ENCODE measurements around the gene TRIM25. TPM values are rescaled to one million over a fixed set of nuclear protein-coding genes. Genes with fewer than 3 reads are reported as not detected.
A peak's percentile ranks its signal among the peaks of the same experiment; 100 is the strongest.

The TRIM25 gene
- total RNA-seq, 1 donor from 2014 or later = 25.6 TPM

DNA sequence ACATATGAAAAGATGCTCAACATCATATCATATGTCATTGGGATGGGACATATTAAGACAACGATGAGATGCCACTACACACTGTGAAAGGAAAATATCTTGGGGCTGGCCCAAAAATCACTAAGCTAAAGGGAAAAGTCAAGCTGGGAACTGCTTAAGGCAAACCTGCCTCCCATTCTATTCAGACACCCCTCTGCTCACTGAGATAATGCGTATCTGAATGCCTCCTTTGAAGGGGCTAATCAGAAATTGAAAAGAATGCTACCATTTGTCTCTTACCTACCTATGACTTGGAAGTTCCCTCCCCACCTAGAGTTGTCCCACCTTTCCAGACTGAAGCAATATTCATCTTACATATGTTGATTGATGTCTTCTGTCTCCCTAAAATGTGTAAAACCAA is 11.2 kb upstream of the TRIM25 start:
- no peaks in the 10 kb centered on the region for H3K27me3 Mint-ChIP-seq (ENCODE audit: low read depth)
- no peaks in the 10 kb centered on the region for H3K4me1 Mint-ChIP-seq
- peaks cover 6% of the 10 kb centered on the region for H3K36me3 Mint-ChIP-seq (ENCODE audit: low read depth)
- no peak for DNase-seq (ENCODE audit: low read depth, low spot score)
- TF ChIP-seq, protein P1, sequence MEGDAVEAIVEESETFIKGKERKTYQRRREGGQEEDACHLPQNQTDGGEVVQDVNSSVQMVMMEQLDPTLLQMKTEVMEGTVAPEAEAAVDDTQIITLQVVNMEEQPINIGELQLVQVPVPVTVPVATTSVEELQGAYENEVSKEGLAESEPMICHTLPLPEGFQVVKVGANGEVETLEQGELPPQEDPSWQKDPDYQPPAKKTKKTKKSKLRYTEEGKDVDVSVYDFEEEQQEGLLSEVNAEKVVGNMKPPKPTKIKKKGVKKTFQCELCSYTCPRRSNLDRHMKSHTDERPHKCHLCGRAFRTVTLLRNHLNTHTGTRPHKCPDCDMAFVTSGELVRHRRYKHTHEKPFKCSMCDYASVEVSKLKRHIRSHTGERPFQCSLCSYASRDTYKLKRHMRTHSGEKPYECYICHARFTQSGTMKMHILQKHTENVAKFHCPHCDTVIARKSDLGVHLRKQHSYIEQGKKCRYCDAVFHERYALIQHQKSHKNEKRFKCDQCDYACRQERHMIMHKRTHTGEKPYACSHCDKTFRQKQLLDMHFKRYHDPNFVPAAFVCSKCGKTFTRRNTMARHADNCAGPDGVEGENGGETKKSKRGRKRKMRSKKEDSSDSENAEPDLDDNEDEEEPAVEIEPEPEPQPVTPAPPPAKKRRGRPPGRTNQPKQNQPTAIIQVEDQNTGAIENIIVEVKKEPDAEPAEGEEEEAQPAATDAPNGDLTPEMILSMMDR (conservative IDR thresholded peaks at IDR 0.05) = no peak
- no peak overlapping the region for H3K4me3 Mint-ChIP-seq
- no peak overlapping the region for H3K27ac Mint-ChIP-seq (ENCODE audit: unreplicated experiment)
- peaks cover 14% of the 10 kb centered on the region for H3K9me3 Mint-ChIP-seq

DNA sequence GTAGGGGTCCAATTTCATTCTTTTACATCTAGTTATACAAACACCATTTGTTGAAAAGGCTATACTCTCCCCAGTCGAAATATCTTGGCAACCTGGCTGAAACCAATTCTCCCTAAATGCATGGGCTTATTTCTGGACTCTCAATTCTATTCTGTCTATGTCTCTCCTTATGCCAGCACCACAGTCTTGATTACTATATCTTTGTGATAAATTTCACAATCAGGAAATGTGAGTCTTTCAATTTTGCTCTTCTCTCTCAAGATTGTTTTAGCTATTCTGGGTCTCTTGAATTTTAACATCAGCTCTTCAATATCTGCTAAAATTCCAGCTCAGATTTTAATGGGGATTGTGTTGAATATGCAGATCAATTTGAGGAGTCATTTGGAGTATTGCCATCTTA is 5.9 kb upstream of the TRIM25 start:
- Mint-ChIP-seq H3K4me1 (peaks cover 7% of the 10 kb centered on the region), H3K9me3 (peaks cover 19% of the 10 kb centered on the region), H3K27me3 (ENCODE audit: low read depth) (peaks cover 2% of the 10 kb centered on the region), H3K27ac (ENCODE audit: unreplicated experiment) (no peak overlapping the region), H3K4me3 (no peak overlapping the region), H3K36me3 (ENCODE audit: low read depth) (peaks cover 8% of the 10 kb centered on the region)
- TF ChIP-seq, protein P1 (conservative IDR thresholded peaks at IDR 0.05) = no peak
- DNase-seq (ENCODE audit: low read depth, low spot score) = no peak

DNA sequence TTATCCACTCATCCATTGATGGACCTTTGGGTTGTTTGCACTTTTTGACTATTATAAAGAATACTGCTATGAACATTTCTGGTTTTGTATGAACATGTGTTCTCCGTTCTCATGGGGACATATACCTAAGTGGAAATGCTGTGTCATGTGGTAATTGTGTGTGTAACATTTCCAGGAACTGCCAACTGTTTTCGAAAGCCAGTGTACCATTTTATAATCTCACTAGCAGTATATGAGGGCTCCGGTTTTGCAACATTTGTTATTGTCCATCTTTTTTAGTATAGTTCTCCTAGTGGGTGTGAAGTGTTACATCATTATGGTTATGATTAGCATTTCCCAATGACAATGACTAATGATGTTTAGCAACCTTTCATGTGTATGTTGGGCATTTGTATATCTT is 5.1 kb upstream of the TRIM25 start:
- H3K27ac Mint-ChIP-seq (ENCODE audit: unreplicated experiment) = no peak overlapping the region
- no peak for DNase-seq (ENCODE audit: low read depth, low spot score)
- peaks cover 6% of the 10 kb centered on the region for H3K27me3 Mint-ChIP-seq (ENCODE audit: low read depth)
- H3K9me3 Mint-ChIP-seq = peaks cover 19% of the 10 kb centered on the region
- peak overlapping the region; percentile 17 for H3K4me3 Mint-ChIP-seq
- H3K4me1 Mint-ChIP-seq = peaks cover 12% of the 10 kb centered on the region
- peaks cover 8% of the 10 kb centered on the region for H3K36me3 Mint-ChIP-seq (ENCODE audit: low read depth)
- TF ChIP-seq, protein P1 (conservative IDR thresholded peaks at IDR 0.05) = no peak

DNA sequence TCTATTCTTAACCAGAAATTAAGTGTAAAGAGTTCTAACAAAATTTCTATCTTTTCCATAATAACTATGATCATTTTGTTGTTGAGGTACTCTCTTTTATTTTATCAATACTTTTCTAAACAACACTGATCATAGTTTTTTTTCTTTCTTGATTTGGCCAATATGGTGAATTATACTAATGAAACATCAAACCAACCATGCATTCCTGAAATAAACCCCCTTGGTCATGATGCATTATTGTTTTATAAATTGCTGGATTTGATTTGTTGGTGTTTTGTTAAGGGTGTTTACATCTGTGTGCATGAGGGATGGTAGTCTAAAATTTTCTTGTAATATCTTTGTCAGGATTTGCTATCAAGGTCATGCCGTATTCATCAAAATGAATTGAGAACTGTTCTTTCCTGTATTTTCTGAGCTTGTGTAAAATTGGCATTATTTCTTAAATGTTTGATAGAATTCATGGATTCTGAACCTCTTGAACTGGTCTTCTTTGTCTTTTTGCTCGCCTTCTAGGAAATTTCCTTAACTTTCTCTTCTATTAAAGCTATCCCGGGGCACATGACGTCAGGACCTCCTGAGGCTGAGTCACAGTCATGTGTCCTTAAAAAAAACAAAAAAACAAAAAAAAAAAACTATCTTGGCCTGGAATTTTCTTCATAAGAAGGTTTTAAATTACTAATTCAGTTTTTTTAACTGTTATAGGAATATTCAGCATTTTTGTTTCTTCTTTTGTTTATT is 3.9 kb upstream of the TRIM25 start:
- Mint-ChIP-seq H3K4me3 (peak overlapping the region; percentile 42), H3K27me3 (ENCODE audit: low read depth) (peaks cover 6% of the 10 kb centered on the region), H3K36me3 (ENCODE audit: low read depth) (peaks cover 8% of the 10 kb centered on the region), H3K9me3 (peaks cover 19% of the 10 kb centered on the region), H3K27ac (ENCODE audit: unreplicated experiment) (no peak overlapping the region), H3K4me1 (peaks cover 12% of the 10 kb centered on the region)
- no peak for DNase-seq (ENCODE audit: low read depth, low spot score)
- TF ChIP-seq, protein P1 (conservative IDR thresholded peaks at IDR 0.05) = no peak

DNA sequence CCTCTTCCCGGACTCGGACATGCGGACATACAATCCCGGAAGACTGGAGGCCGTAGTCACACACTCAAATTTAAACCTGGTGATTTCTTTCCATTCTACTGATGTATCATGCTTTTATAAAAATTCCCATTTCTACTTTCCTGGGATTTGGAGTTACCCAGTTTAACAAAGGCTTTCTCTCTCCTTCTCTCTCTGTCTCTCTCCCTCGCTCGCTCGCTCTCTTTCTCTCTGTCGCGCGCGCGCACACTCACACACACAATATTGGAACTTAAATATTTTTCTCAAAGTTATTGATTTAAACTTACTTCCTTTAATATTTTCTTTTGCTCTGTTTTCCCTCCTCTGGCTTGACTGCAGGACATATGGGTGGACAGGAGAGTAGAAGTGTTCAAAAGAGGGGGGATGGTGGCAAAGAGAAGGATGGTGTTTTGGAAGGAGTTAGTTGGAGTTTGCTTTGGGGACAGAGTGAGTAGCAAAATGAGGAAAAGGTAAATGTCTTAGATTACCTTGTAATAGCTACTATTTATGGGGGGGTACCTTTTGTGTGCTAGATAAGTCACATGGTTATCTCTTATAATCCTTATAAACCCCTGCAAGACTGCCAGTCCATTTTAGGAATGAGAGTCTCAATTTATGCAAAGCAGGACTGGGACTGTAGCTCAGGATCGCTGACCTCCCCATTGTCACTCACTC is 878 bp upstream of the TRIM25 start:
- TF ChIP-seq, protein P1 (conservative IDR thresholded peaks at IDR 0.05) = no peak
- H3K36me3 Mint-ChIP-seq (ENCODE audit: low read depth) = peaks cover 8% of the 10 kb centered on the region
- H3K27ac Mint-ChIP-seq (ENCODE audit: unreplicated experiment) = peak overlapping the region; percentile 54
- H3K9me3 Mint-ChIP-seq = peaks cover 14% of the 10 kb centered on the region
- DNase-seq (ENCODE audit: low read depth, low spot score) = no peak
- H3K27me3 Mint-ChIP-seq (ENCODE audit: low read depth) = peaks cover 6% of the 10 kb centered on the region
- H3K4me3 Mint-ChIP-seq = peak overlapping the region; percentile 95
- H3K4me1 Mint-ChIP-seq = peaks cover 19% of the 10 kb centered on the region

All from neural crest cell (in vitro differentiated cells).